ENCODE data around the gene HECW1.

Gene HECW1

DNA sequence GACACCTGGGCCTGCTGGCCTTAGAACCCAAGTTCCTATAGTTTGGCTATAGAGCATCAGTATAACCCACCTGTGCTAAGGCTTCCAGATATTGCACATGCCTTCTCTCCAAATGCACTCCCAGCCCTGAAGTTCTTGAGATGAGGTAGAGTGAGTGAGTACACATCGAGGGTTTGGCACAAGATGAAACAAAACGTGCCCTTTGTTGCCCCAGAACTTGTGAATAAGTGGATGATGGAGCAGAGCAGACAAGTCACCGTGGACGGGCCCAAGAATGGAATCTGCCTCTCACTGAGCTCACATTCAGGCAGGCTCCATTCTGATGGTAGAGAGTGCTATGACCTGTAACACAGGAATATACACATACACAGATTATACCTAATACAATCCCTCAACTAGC, 397.5 kb downstream of the HECW1 start:
- TF ChIP-seq FOXP2 (optimal IDR thresholded peaks at IDR 0.05; ENCODE audit: borderline replicate concordance, extremely low read depth, extremely low read length, insufficient read depth) (no peak), SIN3A (IDR thresholded peaks at IDR 0.05; ENCODE audit: borderline replicate concordance, insufficient read depth, low read length) (no peak), TAF1 (IDR thresholded peaks at IDR 0.05; ENCODE audit: borderline replicate concordance, insufficient read depth, low read length) (no peak), POLR2AphosphoS5 (IDR thresholded peaks at IDR 0.05; ENCODE audit: low read depth, low read length) (no peak)
- TF ChIP-seq, protein P1, sequence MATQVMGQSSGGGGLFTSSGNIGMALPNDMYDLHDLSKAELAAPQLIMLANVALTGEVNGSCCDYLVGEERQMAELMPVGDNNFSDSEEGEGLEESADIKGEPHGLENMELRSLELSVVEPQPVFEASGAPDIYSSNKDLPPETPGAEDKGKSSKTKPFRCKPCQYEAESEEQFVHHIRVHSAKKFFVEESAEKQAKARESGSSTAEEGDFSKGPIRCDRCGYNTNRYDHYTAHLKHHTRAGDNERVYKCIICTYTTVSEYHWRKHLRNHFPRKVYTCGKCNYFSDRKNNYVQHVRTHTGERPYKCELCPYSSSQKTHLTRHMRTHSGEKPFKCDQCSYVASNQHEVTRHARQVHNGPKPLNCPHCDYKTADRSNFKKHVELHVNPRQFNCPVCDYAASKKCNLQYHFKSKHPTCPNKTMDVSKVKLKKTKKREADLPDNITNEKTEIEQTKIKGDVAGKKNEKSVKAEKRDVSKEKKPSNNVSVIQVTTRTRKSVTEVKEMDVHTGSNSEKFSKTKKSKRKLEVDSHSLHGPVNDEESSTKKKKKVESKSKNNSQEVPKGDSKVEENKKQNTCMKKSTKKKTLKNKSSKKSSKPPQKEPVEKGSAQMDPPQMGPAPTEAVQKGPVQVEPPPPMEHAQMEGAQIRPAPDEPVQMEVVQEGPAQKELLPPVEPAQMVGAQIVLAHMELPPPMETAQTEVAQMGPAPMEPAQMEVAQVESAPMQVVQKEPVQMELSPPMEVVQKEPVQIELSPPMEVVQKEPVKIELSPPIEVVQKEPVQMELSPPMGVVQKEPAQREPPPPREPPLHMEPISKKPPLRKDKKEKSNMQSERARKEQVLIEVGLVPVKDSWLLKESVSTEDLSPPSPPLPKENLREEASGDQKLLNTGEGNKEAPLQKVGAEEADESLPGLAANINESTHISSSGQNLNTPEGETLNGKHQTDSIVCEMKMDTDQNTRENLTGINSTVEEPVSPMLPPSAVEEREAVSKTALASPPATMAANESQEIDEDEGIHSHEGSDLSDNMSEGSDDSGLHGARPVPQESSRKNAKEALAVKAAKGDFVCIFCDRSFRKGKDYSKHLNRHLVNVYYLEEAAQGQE (IDR thresholded peaks at IDR 0.05; ENCODE audit: insufficient read depth in 1 of 2, low read depth in 2 of 2, low read length in 2 of 2), result no peak

DNA sequence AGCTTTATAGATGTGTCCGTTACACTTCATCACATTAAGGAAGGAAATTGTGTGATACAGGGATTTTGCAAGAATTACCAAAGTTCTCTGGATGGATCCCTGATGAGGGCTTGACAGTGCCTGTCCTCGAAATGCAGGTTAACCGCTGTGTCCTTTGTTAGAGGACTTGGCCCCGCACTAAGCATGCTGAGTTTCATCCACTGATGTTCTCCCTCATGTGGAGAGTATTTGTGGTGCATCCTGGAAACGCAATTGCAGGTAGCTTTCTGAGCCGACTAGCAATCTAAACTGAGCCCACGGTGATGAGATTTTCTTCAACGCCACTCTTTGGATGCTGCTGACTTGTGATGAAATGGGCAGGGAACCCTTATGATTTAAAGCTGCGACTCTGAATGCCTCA, 398.6 kb downstream of the HECW1 start:
- TF ChIP-seq TAF1 (IDR thresholded peaks at IDR 0.05; ENCODE audit: borderline replicate concordance, insufficient read depth, low read length) (no peak), FOXP2 (optimal IDR thresholded peaks at IDR 0.05; ENCODE audit: borderline replicate concordance, extremely low read depth, extremely low read length, insufficient read depth) (no peak), POLR2AphosphoS5 (IDR thresholded peaks at IDR 0.05; ENCODE audit: low read depth, low read length) (no peak), SIN3A (IDR thresholded peaks at IDR 0.05; ENCODE audit: borderline replicate concordance, insufficient read depth, low read length) (no peak)
- TF ChIP-seq, protein P1 (IDR thresholded peaks at IDR 0.05; ENCODE audit: insufficient read depth in 1 of 2, low read depth in 2 of 2, low read length in 2 of 2), result no peak

GRCh38 chr7:43511769-43512515, 399.5 kb downstream of the HECW1 start:
- TF ChIP-seq, protein P1 (IDR thresholded peaks at IDR 0.05; ENCODE audit: insufficient read depth in 1 of 2, low read depth in 2 of 2, low read length in 2 of 2), result no peak
- no peak for TF ChIP-seq FOXP2 (optimal IDR thresholded peaks at IDR 0.05; ENCODE audit: borderline replicate concordance, extremely low read depth, extremely low read length, insufficient read depth)
- no peak for TF ChIP-seq TAF1 (IDR thresholded peaks at IDR 0.05; ENCODE audit: borderline replicate concordance, insufficient read depth, low read length)
- no peak for TF ChIP-seq POLR2AphosphoS5 (IDR thresholded peaks at IDR 0.05; ENCODE audit: low read depth, low read length)
- TF ChIP-seq SIN3A (IDR thresholded peaks at IDR 0.05; ENCODE audit: borderline replicate concordance, insufficient read depth, low read length), result no peak

DNA sequence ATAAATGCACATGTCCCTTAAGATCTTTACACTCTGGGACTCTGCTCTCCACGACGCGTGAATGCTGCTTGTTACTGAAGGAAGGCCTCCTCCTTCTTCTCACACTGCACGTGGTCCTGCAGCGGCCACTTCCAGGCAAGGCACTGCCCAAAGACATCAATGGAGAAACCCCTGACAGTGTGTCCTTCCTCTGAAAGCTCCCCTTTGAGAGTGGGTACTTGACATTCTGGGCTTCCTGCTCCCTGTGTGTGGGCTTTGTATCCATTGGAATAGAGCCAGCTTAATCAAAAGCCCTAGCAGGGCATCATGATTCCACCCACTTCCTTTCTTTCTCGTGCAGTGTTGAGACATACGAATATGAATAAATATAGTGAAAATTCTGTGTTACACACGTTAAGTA, 400.8 kb downstream of the HECW1 start:
- no peak for TF ChIP-seq SIN3A (IDR thresholded peaks at IDR 0.05; ENCODE audit: borderline replicate concordance, insufficient read depth, low read length)
- TF ChIP-seq, protein P1 (IDR thresholded peaks at IDR 0.05; ENCODE audit: insufficient read depth in 1 of 2, low read depth in 2 of 2, low read length in 2 of 2), result no peak
- no peak for TF ChIP-seq POLR2AphosphoS5 (IDR thresholded peaks at IDR 0.05; ENCODE audit: low read depth, low read length)
- no peak for TF ChIP-seq TAF1 (IDR thresholded peaks at IDR 0.05; ENCODE audit: borderline replicate concordance, insufficient read depth, low read length)
- no peak for TF ChIP-seq FOXP2 (optimal IDR thresholded peaks at IDR 0.05; ENCODE audit: borderline replicate concordance, extremely low read depth, extremely low read length, insufficient read depth)
